ENCODE results near the gene PRSS58. TPM values are rescaled to one million over a fixed set of nuclear protein-coding genes. Genes with fewer than 3 reads are reported as not detected.

The PRSS58 gene, protein sequence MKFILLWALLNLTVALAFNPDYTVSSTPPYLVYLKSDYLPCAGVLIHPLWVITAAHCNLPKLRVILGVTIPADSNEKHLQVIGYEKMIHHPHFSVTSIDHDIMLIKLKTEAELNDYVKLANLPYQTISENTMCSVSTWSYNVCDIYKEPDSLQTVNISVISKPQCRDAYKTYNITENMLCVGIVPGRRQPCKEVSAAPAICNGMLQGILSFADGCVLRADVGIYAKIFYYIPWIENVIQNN
- not detected for total RNA-seq

DNA sequence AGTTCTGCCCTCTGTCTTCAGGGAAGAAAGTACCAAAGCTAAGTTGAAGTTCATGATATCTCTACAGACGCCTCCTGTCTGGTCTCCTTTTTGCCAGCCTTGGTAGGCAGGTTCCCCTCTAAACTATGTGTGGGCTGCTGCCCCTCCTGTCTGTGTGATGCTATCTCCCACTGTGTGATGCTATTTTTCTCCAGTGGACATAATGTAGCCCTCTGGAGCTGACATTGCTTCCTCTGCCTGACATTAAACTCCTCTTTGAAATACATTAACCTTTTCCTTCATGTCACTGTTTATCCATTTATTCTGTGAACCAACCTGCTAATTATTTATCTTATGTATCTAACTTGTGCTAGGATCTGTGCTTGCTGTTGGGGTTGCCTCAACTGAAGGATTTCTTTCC lies at the start of gene PRSS58:
Gene PRSS58 (minus strand): TSS at position 101 of the 400 bp plus-strand sequence. CDS start 351 bp downstream, outside the sequence.
- DNase-seq (ENCODE audit: low spot score), result no peak
- Histone ChIP-seq H3K36me3 (no peaks in the 10 kb centered on the region), H3K27me3 (no peaks in the 10 kb centered on the region), H3K27ac (no peak within 1 kb of the TSS), H3K4me3 (no peak within 1 kb of the TSS), H3K4me1 (no peaks in the 10 kb centered on the region), H3K9me3 (no peaks in the 10 kb centered on the region)
- TF ChIP-seq CTCF (IDR thresholded peaks at IDR 0.05), result no peak

- no peak for TF ChIP-seq CTCF (IDR thresholded peaks at IDR 0.05)
- no peaks in the 10 kb centered on the region for H3K27me3 ChIP-seq
- no peaks in the 10 kb centered on the region for H3K4me1 ChIP-seq
- no peaks in the 10 kb centered on the region for H3K36me3 ChIP-seq
- no peak overlapping the region for H3K4me3 ChIP-seq
- DNase-seq (ENCODE audit: low spot score), result no peak
- no peak overlapping the region for H3K27ac ChIP-seq
- H3K9me3 ChIP-seq, result no peaks in the 10 kb centered on the region
Observed at GRCh38 chr7:142307246-142307900, 49.5 kb upstream of the PRSS58 start.

DNA sequence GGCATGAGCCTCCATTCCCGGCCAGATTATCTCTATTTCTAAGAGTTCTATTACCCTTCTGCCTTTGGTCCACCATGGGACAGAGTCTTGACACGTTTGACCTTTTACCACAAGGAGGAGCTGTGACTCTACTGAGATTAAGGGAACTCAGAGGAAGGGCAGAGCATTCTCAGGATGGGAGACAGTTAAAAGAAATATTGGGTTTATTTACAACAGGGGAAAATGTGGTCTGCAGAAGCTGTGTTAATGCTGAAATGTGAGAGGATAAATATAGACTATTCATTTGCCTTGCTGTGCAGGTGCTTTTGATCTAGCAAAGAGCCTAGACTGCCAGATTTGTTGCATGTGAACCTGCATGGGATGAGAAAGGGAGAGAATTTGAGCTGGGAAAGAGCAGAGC lies 45.8 kb upstream of the PRSS58 start:
- Histone ChIP-seq H3K27me3 (no peaks in the 10 kb centered on the region), H3K4me3 (no peak overlapping the region), H3K4me1 (no peaks in the 10 kb centered on the region), H3K36me3 (no peaks in the 10 kb centered on the region), H3K9me3 (no peaks in the 10 kb centered on the region), H3K27ac (no peak overlapping the region)
- no peak for DNase-seq (ENCODE audit: low spot score)
- TF ChIP-seq CTCF (IDR thresholded peaks at IDR 0.05), result peak in 1 of 2 donors; percentile 23

GRCh38 chr7:142301923-142302550 lies 44.2 kb upstream of the PRSS58 start:
- peak in 1 of 2 donors; percentile 39 for TF ChIP-seq CTCF (IDR thresholded peaks at IDR 0.05)
- H3K4me3 ChIP-seq, result no peak overlapping the region
- DNase-seq (ENCODE audit: low spot score), result no peak
- H3K27ac ChIP-seq, result no peak overlapping the region
- H3K36me3 ChIP-seq, result no peaks in the 10 kb centered on the region
- no peaks in the 10 kb centered on the region for H3K27me3 ChIP-seq
- no peaks in the 10 kb centered on the region for H3K9me3 ChIP-seq
- H3K4me1 ChIP-seq, result no peaks in the 10 kb centered on the region

DNA sequence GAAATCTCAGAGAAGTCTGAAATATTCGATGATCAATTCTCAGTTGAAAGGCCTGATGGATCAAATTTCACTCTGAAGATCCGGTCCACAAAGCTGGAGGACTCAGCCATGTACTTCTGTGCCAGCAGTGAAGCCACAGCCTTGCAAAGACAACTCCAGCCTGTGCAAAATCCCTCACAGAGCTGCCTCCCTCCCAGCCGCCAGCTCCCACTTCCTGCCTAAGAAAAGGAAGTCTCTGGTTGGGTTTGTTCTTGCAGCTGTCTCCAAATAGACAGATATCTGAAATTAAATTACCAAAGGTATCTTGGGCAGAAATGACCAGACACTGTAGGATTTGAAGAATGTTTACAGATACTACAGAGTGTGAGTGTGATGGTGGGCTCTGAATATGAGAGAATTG lies 43.4 kb upstream of the PRSS58 start:
- no peak overlapping the region for H3K27ac ChIP-seq
- H3K36me3 ChIP-seq, result no peaks in the 10 kb centered on the region
- H3K4me3 ChIP-seq, result no peak overlapping the region
- H3K4me1 ChIP-seq, result no peaks in the 10 kb centered on the region
- no peak for DNase-seq (ENCODE audit: low spot score)
- H3K9me3 ChIP-seq, result no peaks in the 10 kb centered on the region
- no peak for TF ChIP-seq CTCF (IDR thresholded peaks at IDR 0.05)
- no peaks in the 10 kb centered on the region for H3K27me3 ChIP-seq

Data from right atrium auricular region (tissue), 2 donors.